Stimulated activated CD4-positive, alpha-beta T cell treated with anti-CD3 and anti-CD28 coated beads, Interleukin-12 subunit alpha, Interleukin-12 subunit beta, amount 100 ng/mL, for 4 hours (primary cell): ENCODE data around the gene KIAA1191.
"Not testable (repeated sequence)": the region's sequence is repeated elsewhere in the genome, so short reads cannot be mapped to it uniquely, and the experiment has no call there.

Experiments used
- DNase-seq: peaks from one replicate; pipeline ENCODE4 v3.0.0-alpha.2; 2020

KIAA1191 gene

DNA sequence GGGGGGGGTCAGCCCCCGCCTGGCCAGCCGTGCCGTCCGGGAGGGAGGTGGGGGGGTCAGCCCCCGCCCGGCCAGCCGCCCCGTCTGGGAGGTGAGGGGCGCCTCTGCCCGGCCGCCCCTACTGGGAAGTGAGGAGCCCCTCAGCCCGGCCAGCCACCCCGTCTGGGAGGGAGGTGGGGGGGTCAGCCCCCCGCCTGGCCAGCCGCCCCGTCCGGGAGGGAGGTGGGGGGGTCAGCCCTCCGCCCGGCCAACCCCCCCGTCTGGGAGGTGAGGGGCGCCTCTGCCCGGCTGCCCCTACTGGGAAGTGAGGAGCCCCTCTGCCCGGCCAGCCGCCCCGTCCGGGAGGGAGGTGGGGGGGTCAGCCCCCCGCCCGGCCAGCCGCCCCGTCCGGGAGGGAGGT is 56.2 kb downstream of the KIAA1191 start:
- not testable (repeated sequence) for DNase-seq
